Activated T-cell treated with anti-CD3 and anti-CD28 coated beads, Interleukin-2, amount 50 U/mL, for 4 hours (primary cell): ENCODE measurements around the gene LY6G6C. TPM values are rescaled to one million over a fixed set of nuclear protein-coding genes. Genes with fewer than 3 reads are reported as not detected.

Source experiments
- ATAC-seq, 2 donors: fragments of 200-7000 bp; cut with Tn5 transposase; one replicate each; pipeline ENCODE4 v1.10.0; 2021
- DNase-seq: peaks from one replicate; pipeline ENCODE4 v3.0.0-alpha.2; 2020
- H3K27me3 Mint-ChIP-seq: one replicate; pipeline ENCODE4 v1.8.0; 2021; ENCODE audit warnings: low read depth, mixed read lengths
- H3K36me3 Mint-ChIP-seq: one replicate; pipeline ENCODE4 v1.8.0; 2022; ENCODE audit warnings: mixed read lengths; ENCODE audit not compliant: insufficient read depth
- H3K4me1 Mint-ChIP-seq: one replicate; pipeline ENCODE4 v1.8.0; 2021; ENCODE audit warnings: low read depth, mixed read lengths
- H3K4me3 Mint-ChIP-seq: one replicate; pipeline ENCODE4 v1.8.0; 2021; ENCODE audit warnings: mild to moderate bottlenecking, moderate library complexity, mixed read lengths
- H3K9me3 Mint-ChIP-seq: one replicate; pipeline ENCODE4 v1.8.0; 2021; ENCODE audit warnings: mixed read lengths
- total RNA-seq, 3 donors: library from RNA; stranded (reverse); gene quantifications; one replicate each; pipeline ENCODE4 v1.2.1, GENCODE V29; 2021

Gene LY6G6C
- total RNA-seq, 3 donors from 2014 or later: not detected

GRCh38 chr6:31736021-31736767, 14.6 kb upstream of the LY6G6C start, which contains the start of gene CLIC1:
CLIC1 (minus strand) TSS chr6:31736530; CDS start chr6:31736300, 230 bp downstream.
- peak within 1 kb of the TSS; percentile 98 for H3K4me3 Mint-ChIP-seq
- peaks cover 17% of the 10 kb centered on the region for H3K36me3 Mint-ChIP-seq
- peaks cover 66% of the 10 kb centered on the region for H3K4me1 Mint-ChIP-seq
- H3K27me3 Mint-ChIP-seq: no peaks in the 10 kb centered on the region
- DNase-seq: peak; percentile 76
- ATAC-seq: peak; percentile 36 to 38
- H3K9me3 Mint-ChIP-seq: no peaks in the 10 kb centered on the region

GRCh38 chr6:31734821-31735406, 13.4 kb upstream of the LY6G6C start:
- ATAC-seq (peak; percentile 3 to 5), DNase-seq (peak; percentile 42)
- peaks cover 17% of the 10 kb centered on the region for H3K36me3 Mint-ChIP-seq
- H3K9me3 Mint-ChIP-seq: no peaks in the 10 kb centered on the region
- no peaks in the 10 kb centered on the region for H3K27me3 Mint-ChIP-seq
- peak overlapping the region; percentile 98 for H3K4me3 Mint-ChIP-seq
- H3K4me1 Mint-ChIP-seq: peaks cover 64% of the 10 kb centered on the region

- H3K4me1 Mint-ChIP-seq: peaks cover 60% of the 10 kb centered on the region
- peaks cover 17% of the 10 kb centered on the region for H3K36me3 Mint-ChIP-seq
- no peaks in the 10 kb centered on the region for H3K27me3 Mint-ChIP-seq
- H3K4me3 Mint-ChIP-seq: peak overlapping the region; percentile 98
- H3K9me3 Mint-ChIP-seq: no peaks in the 10 kb centered on the region
- DNase-seq (no peak), ATAC-seq (peak; percentile 57 to 58)
Observed at GRCh38 chr6:31734247-31734820, 12.8 kb upstream of the LY6G6C start.

- no peaks in the 10 kb centered on the region for H3K9me3 Mint-ChIP-seq
- peaks cover 61% of the 10 kb centered on the region for H3K4me1 Mint-ChIP-seq
- ATAC-seq: no peak
- no peak for DNase-seq
- H3K27me3 Mint-ChIP-seq: no peaks in the 10 kb centered on the region
- H3K4me3 Mint-ChIP-seq: peak overlapping the region; percentile 98
- peaks cover 17% of the 10 kb centered on the region for H3K36me3 Mint-ChIP-seq
Observed at GRCh38 chr6:31733734-31734133, 12.2 kb upstream of the LY6G6C start.

DNA sequence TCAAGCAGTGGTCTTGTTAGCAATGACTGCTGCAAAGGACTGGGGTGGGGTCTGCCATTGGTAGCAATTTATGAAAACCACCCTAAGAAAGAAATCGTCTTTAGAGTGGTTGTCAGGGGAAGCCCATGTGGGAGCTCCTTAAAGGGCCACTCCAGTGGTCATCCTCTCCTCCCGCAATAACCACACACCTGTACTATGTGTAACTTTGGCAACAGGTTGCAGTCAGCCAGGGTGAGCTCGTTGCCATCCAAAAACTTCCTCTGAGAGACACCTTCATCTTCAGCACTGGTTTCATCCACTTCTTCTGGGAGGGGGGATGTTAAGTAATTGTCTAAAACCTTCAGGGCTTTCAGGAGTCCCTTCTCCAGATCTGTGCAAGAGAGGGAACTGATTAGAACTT, 10.5 kb upstream of the LY6G6C start:
- H3K9me3 Mint-ChIP-seq: no peaks in the 10 kb centered on the region
- H3K36me3 Mint-ChIP-seq: peaks cover 17% of the 10 kb centered on the region
- H3K4me3 Mint-ChIP-seq: no peak overlapping the region
- DNase-seq: no peak
- H3K27me3 Mint-ChIP-seq: no peaks in the 10 kb centered on the region
- ATAC-seq: no peak
- H3K4me1 Mint-ChIP-seq: peaks cover 58% of the 10 kb centered on the region

- H3K36me3 Mint-ChIP-seq: peaks cover 20% of the 10 kb centered on the region
- H3K27me3 Mint-ChIP-seq: no peaks in the 10 kb centered on the region
- ATAC-seq (no peak), DNase-seq (no peak)
- H3K4me3 Mint-ChIP-seq: peak overlapping the region; percentile 94
- H3K9me3 Mint-ChIP-seq: no peaks in the 10 kb centered on the region
- H3K4me1 Mint-ChIP-seq: peaks cover 62% of the 10 kb centered on the region
Observed at GRCh38 chr6:31730631-31731086, 9.1 kb upstream of the LY6G6C start.

DNA sequence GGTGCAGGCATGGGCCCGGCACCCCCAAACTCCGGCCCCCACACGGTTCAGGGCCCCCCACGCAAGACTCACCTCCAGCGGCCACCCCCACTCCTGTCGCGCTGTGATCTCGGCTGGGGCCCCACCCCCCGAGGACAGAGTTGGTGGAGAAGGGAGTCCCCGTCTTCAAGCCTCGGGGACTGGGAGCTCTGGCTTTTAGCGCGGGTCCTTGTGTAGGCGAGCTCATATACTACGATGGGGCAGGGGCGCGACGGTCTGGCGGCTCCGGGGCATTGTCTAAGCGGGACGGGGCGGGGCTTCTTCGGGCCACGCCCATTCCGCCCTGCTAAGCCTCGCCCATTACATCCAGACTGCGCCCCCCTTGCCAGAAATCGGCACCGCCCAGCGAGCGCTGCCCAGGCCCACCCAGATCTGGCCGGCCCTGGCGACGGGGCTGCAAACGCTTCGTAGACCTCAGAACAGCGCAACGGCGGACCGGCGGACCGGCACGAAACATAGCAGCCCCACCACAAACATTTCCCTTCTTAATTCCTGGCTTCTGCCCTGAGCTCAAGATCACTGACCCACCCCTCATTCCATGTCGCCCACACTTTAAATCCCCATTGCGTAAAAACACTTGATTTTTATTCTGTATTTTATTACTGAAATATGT, 8.6 kb upstream of the LY6G6C start:
- no peaks in the 10 kb centered on the region for H3K27me3 Mint-ChIP-seq
- DNase-seq (peak; percentile 58), ATAC-seq (peak; percentile 61)
- peaks cover 62% of the 10 kb centered on the region for H3K4me1 Mint-ChIP-seq
- H3K9me3 Mint-ChIP-seq: no peaks in the 10 kb centered on the region
- H3K4me3 Mint-ChIP-seq: peak overlapping the region; percentile 94
- peaks cover 22% of the 10 kb centered on the region for H3K36me3 Mint-ChIP-seq

DNA sequence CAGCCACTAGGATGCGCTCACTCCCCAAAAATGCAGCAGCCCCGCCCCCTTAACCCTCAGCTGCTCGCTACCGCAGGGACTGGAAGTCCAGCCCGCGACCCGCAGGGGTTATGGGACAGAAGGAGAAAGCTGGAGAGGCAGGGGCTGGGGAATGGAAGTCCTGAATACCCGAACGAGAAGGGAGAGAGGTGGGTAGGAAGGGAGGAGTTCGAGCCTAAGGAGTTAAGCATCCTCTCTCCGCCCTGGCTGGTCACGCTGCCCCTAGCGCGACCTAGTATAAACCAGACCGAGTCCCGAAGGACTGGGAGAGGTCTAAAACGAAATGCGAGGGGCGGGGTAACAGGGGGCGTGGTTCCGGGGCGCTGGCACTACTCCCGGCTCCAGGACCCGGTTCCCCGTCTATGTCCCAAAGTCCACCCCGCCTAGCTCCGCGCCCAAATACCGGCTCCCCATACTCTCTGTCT, 8.0 kb upstream of the LY6G6C start:
- no peaks in the 10 kb centered on the region for H3K9me3 Mint-ChIP-seq
- H3K4me3 Mint-ChIP-seq: peak overlapping the region; percentile 94
- peaks cover 61% of the 10 kb centered on the region for H3K4me1 Mint-ChIP-seq
- ATAC-seq: peak; percentile 75 to 77
- no peaks in the 10 kb centered on the region for H3K27me3 Mint-ChIP-seq
- peak; percentile 80 for DNase-seq
- H3K36me3 Mint-ChIP-seq: peaks cover 22% of the 10 kb centered on the region

- peaks cover 55% of the 10 kb centered on the region for H3K4me1 Mint-ChIP-seq
- H3K27me3 Mint-ChIP-seq: no peaks in the 10 kb centered on the region
- peaks cover 22% of the 10 kb centered on the region for H3K36me3 Mint-ChIP-seq
- no peaks in the 10 kb centered on the region for H3K9me3 Mint-ChIP-seq
- DNase-seq (no peak), ATAC-seq (peak; percentile 20)
- H3K4me3 Mint-ChIP-seq: peak within 1 kb of the TSS; percentile 94
Observed at GRCh38 chr6:31728767-31729514, 7.4 kb upstream of the LY6G6C start, which contains the start of gene DDAH2. DDAH2 (minus strand) TSS chr6:31729299; CDS start chr6:31729161, 138 bp downstream.

DNA sequence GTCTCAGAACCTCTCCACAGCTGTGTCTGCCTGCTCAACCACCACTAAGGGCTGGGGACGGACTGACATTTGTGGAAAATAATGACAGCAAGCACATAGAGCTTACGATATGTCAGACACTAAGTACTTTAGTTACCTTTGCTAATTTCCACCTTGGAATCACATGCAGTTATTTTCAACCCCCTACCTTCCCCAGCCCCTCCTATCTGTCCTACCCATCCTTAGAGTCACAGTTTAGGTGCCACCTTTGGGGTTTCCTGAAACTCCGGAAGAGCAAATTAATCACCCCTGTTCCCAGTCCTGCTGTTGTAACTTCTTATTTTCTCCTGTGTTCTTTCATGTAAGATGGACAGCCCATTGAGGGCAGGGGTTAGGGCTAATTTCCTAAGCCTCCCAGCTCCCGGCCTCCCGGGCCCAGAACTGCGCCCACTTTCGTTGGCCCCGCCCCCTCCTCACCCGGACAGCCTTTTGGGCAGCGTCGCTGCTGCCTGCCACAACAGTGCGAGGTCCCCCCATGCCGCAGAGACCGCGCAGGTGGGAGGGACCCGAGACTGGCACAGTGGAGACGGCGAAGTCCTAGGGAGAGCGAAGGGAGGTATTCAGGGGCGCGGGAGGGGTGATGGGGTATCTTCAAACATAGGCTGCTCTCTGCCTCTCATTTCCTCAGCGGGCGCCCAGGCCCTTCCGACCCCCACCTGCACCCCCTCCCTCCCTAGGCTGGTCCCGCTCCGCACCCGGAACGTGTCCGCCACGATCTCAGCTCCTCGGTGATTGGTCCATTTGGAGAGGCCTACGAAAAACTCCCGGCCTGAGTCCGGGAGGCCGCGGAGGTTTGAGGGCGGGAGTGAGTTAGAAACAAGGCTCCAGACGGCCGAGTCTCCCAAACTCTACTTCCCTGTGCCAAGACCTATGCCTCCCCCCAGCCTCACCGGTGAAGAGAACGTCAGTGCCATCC, 6.4 kb upstream of the LY6G6C start:
- H3K9me3 Mint-ChIP-seq: no peaks in the 10 kb centered on the region
- no peak for DNase-seq

GRCh38 chr6:31727034-31727716, 5.6 kb upstream of the LY6G6C start:
- Mint-ChIP-seq H3K36me3 (peaks cover 11% of the 10 kb centered on the region), H3K4me3 (peak overlapping the region; percentile 53), H3K27me3 (no peaks in the 10 kb centered on the region), H3K9me3 (no peaks in the 10 kb centered on the region), H3K4me1 (peaks cover 48% of the 10 kb centered on the region)
- DNase-seq (no peak), ATAC-seq (no peak)

More for the DNA sequence above, 6.4 kb upstream of the LY6G6C start:
- peaks cover 14% of the 10 kb centered on the region for H3K36me3 Mint-ChIP-seq
- peak overlapping the region; percentile 53 for H3K4me3 Mint-ChIP-seq
- no peak for ATAC-seq
- peaks cover 49% of the 10 kb centered on the region for H3K4me1 Mint-ChIP-seq
- no peaks in the 10 kb centered on the region for H3K27me3 Mint-ChIP-seq

DNA sequence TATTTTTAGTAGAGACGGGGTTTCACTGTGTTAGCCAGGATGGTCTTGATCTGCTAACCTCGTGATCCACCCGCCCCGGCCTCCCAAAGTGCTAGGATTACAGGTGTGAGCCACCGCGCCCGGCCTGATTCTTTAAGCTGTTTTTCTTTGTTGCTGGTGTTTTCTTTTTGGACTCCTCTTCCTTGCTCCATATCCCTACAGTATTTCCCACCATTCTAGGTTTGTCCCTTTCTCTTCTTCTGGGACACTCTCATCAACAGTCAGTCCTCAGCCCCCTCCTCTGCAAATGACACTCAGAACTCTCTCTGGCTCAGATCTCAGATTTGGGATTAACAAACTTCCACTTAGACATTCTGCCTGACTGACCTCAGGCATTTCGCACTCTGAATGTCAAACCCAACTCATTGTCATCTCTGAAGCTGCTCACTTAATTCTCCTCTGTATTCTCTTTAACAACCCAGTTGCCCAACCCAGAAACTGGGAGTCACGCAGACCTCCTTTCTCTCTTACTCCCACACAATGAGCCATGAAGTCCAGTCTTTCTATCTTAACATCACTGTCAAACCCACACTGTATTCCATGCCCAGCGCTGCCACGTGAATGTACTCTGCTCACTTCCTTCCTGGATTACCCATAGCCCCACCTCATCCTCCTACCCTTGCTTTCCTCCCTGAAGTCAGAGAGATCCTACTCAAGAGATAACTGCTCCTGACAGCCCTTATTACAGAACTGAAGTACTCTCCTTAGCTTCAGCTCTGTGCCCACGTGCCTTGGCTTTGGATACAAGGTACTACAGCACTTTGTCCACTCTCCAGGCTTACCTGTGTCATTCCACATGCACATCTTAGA, 4.2 kb upstream of the LY6G6C start:
- ATAC-seq: no peak
- H3K27me3 Mint-ChIP-seq: no peaks in the 10 kb centered on the region
- H3K9me3 Mint-ChIP-seq: no peaks in the 10 kb centered on the region
- H3K36me3 Mint-ChIP-seq: peaks cover 4% of the 10 kb centered on the region
- H3K4me1 Mint-ChIP-seq: peaks cover 45% of the 10 kb centered on the region
- no peak for DNase-seq
- no peak overlapping the region for H3K4me3 Mint-ChIP-seq
